ENCODE results near the gene OR2B6.

Gene OR2B6

GRCh38 chr6:27994616-27995015 lies 37.6 kb downstream of the OR2B6 start:
- no peak overlapping the region for H3K4me3 ChIP-seq (ENCODE audit: insufficient read length, low read depth)
- no peaks in the 10 kb centered on the region for H3K27me3 ChIP-seq (ENCODE audit: insufficient read depth, insufficient read length)
- no peak for DNase-seq (ENCODE audit: low read depth, low spot score)
- no peaks in the 10 kb centered on the region for H3K4me1 ChIP-seq (ENCODE audit: insufficient read depth, insufficient read length)
- no peak overlapping the region for H3K9ac ChIP-seq (ENCODE audit: insufficient read length, low read depth)
- no peaks in the 10 kb centered on the region for H3K36me3 ChIP-seq (ENCODE audit: insufficient read depth, insufficient read length, low read length)
- TF ChIP-seq YY1 (IDR thresholded peaks at IDR 0.05; ENCODE audit: insufficient read depth, insufficient read length) (no peak), ZNF274 (IDR thresholded peaks at IDR 0.05; ENCODE audit: low read depth, low read length) (no peak), SUZ12 (IDR thresholded peaks at IDR 0.05; ENCODE audit: extremely low read depth, insufficient read depth, insufficient read length) (no peak)
- no peaks in the 10 kb centered on the region for H3K9me3 ChIP-seq (ENCODE audit: insufficient read depth, low read length)

GRCh38 chr6:28000351-28001045 lies 43.5 kb downstream of the OR2B6 start:
- Histone ChIP-seq H3K36me3 (ENCODE audit: insufficient read depth, insufficient read length, low read length) (no peaks in the 10 kb centered on the region), H3K4me1 (ENCODE audit: insufficient read depth, insufficient read length) (peaks cover 3% of the 10 kb centered on the region), H3K9ac (ENCODE audit: insufficient read length, low read depth) (no peak overlapping the region), H3K4me3 (ENCODE audit: insufficient read length, low read depth) (no peak overlapping the region), H3K27me3 (ENCODE audit: insufficient read depth, insufficient read length) (no peaks in the 10 kb centered on the region), H3K9me3 (ENCODE audit: insufficient read depth, low read length) (no peaks in the 10 kb centered on the region)
- no peak for TF ChIP-seq ZNF274 (IDR thresholded peaks at IDR 0.05; ENCODE audit: low read depth, low read length)
- TF ChIP-seq YY1 (IDR thresholded peaks at IDR 0.05; ENCODE audit: insufficient read depth, insufficient read length): no peak
- no peak for TF ChIP-seq SUZ12 (IDR thresholded peaks at IDR 0.05; ENCODE audit: extremely low read depth, insufficient read depth, insufficient read length)
- no peak for DNase-seq (ENCODE audit: low read depth, low spot score)

DNA sequence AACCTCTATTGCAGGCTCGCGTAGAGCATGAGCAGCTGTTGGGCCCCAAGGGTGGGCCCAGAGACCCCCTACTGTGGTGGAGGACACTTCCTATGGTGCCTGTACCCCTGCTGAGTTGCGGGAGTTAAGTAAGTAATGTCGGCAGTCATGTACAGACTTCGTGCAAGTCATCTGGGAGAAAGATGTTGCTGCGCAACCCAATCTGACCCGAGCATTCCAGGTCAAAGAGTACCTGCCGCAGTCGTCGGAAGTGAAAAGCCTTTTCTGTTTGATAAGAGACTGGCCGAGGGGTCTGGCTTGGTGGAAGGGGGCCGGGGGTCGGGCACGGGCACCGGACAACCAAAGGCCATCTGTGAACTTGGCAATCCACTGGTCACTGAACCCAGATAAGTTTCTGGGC lies 44.3 kb downstream of the OR2B6 start:
- no peaks in the 10 kb centered on the region for H3K9me3 ChIP-seq (ENCODE audit: insufficient read depth, low read length)
- no peak for DNase-seq (ENCODE audit: low read depth, low spot score)
- TF ChIP-seq SUZ12 (IDR thresholded peaks at IDR 0.05; ENCODE audit: extremely low read depth, insufficient read depth, insufficient read length) (no peak), YY1 (IDR thresholded peaks at IDR 0.05; ENCODE audit: insufficient read depth, insufficient read length) (no peak), ZNF274 (IDR thresholded peaks at IDR 0.05; ENCODE audit: low read depth, low read length) (no peak)
- no peak overlapping the region for H3K4me3 ChIP-seq (ENCODE audit: insufficient read length, low read depth)
- peaks cover 3% of the 10 kb centered on the region for H3K4me1 ChIP-seq (ENCODE audit: insufficient read depth, insufficient read length)
- no peaks in the 10 kb centered on the region for H3K27me3 ChIP-seq (ENCODE audit: insufficient read depth, insufficient read length)
- no peak overlapping the region for H3K9ac ChIP-seq (ENCODE audit: insufficient read length, low read depth)
- H3K36me3 ChIP-seq (ENCODE audit: insufficient read depth, insufficient read length, low read length): no peaks in the 10 kb centered on the region

DNA sequence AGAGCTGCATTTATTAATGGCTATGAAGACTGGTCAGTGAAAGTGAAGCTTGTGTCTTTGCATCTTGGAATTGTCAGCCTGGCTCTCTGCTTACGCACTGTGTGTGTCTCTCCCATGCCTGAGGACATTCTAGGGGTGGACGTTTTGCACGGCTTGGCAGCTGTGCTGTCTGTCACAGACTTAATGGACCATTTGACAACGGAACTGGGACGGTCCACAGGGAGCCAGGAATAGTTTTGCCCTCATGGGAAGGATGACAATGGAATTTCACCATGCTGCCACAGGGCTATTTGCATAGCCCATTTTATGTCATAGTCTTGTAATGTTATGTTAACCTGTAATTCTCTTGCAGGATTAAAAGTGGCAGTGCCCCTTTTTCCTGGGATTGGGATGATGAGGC lies 44.7 kb downstream of the OR2B6 start:
- no peak for DNase-seq (ENCODE audit: low read depth, low spot score)
- H3K9ac ChIP-seq (ENCODE audit: insufficient read length, low read depth): no peak overlapping the region
- no peaks in the 10 kb centered on the region for H3K36me3 ChIP-seq (ENCODE audit: insufficient read depth, insufficient read length, low read length)
- peaks cover 3% of the 10 kb centered on the region for H3K4me1 ChIP-seq (ENCODE audit: insufficient read depth, insufficient read length)
- no peak overlapping the region for H3K4me3 ChIP-seq (ENCODE audit: insufficient read length, low read depth)
- H3K27me3 ChIP-seq (ENCODE audit: insufficient read depth, insufficient read length): no peaks in the 10 kb centered on the region
- no peaks in the 10 kb centered on the region for H3K9me3 ChIP-seq (ENCODE audit: insufficient read depth, low read length)
- TF ChIP-seq ZNF274 (IDR thresholded peaks at IDR 0.05; ENCODE audit: low read depth, low read length): no peak
- no peak for TF ChIP-seq SUZ12 (IDR thresholded peaks at IDR 0.05; ENCODE audit: extremely low read depth, insufficient read depth, insufficient read length)
- TF ChIP-seq YY1 (IDR thresholded peaks at IDR 0.05; ENCODE audit: insufficient read depth, insufficient read length): no peak

DNA sequence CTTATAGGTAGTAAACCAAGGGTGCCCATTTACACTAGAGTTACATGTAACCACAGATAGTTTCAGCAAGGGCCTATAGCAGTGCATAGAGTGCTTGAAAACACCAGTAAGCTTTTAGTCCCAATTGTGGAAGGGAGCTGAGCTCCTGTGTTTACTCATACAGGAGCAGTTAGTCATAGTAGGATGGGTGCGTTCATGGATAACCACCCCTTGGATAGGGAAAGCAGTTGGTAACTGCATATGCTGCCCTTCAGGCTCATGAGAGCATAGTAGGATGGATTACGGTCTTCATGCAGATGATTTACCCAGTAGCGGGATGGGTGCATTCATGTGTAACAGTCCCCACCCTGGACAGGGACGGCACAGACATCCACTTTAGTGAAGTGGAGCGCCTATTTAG lies 45.1 kb downstream of the OR2B6 start:
- Histone ChIP-seq H3K36me3 (ENCODE audit: insufficient read depth, insufficient read length, low read length) (no peaks in the 10 kb centered on the region), H3K9ac (ENCODE audit: insufficient read length, low read depth) (no peak overlapping the region), H3K27me3 (ENCODE audit: insufficient read depth, insufficient read length) (no peaks in the 10 kb centered on the region), H3K4me3 (ENCODE audit: insufficient read length, low read depth) (no peak overlapping the region), H3K4me1 (ENCODE audit: insufficient read depth, insufficient read length) (peaks cover 3% of the 10 kb centered on the region), H3K9me3 (ENCODE audit: insufficient read depth, low read length) (no peaks in the 10 kb centered on the region)
- DNase-seq (ENCODE audit: low read depth, low spot score): no peak
- TF ChIP-seq ZNF274 (IDR thresholded peaks at IDR 0.05; ENCODE audit: low read depth, low read length) (no peak), SUZ12 (IDR thresholded peaks at IDR 0.05; ENCODE audit: extremely low read depth, insufficient read depth, insufficient read length) (no peak), YY1 (IDR thresholded peaks at IDR 0.05; ENCODE audit: insufficient read depth, insufficient read length) (no peak)

- DNase-seq (ENCODE audit: low read depth, low spot score): no peak
- H3K4me1 ChIP-seq (ENCODE audit: insufficient read depth, insufficient read length): peaks cover 3% of the 10 kb centered on the region
- no peak overlapping the region for H3K9ac ChIP-seq (ENCODE audit: insufficient read length, low read depth)
- H3K27me3 ChIP-seq (ENCODE audit: insufficient read depth, insufficient read length): no peaks in the 10 kb centered on the region
- H3K9me3 ChIP-seq (ENCODE audit: insufficient read depth, low read length): no peaks in the 10 kb centered on the region
- no peaks in the 10 kb centered on the region for H3K36me3 ChIP-seq (ENCODE audit: insufficient read depth, insufficient read length, low read length)
- TF ChIP-seq SUZ12 (IDR thresholded peaks at IDR 0.05; ENCODE audit: extremely low read depth, insufficient read depth, insufficient read length) (no peak), YY1 (IDR thresholded peaks at IDR 0.05; ENCODE audit: insufficient read depth, insufficient read length) (no peak), ZNF274 (IDR thresholded peaks at IDR 0.05; ENCODE audit: low read depth, low read length) (no peak)
- no peak overlapping the region for H3K4me3 ChIP-seq (ENCODE audit: insufficient read length, low read depth)
Observed at GRCh38 chr6:28003059-28003458, 46.0 kb downstream of the OR2B6 start.

DNA sequence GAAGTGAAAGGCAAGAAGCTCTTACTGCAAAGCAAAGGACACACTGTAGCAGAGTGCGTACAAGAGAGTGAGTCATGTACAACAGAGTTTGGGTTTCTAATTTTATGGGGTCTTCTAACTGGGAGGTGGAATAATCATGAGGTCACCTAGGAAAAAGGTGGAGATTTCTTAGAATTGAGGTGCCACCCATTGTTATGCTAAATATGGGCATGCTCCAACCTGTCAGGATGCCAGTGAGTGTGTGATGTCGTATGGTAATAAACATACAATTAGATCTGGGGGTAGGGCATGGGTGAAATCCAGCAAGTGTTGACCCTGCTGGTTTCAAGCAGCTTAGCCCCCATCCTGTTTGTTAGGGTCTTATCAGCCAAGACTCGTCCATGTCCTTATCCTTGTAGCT lies 46.6 kb downstream of the OR2B6 start:
- Histone ChIP-seq H3K9me3 (ENCODE audit: insufficient read depth, low read length) (no peaks in the 10 kb centered on the region), H3K9ac (ENCODE audit: insufficient read length, low read depth) (no peak overlapping the region), H3K4me1 (ENCODE audit: insufficient read depth, insufficient read length) (peaks cover 3% of the 10 kb centered on the region), H3K4me3 (ENCODE audit: insufficient read length, low read depth) (no peak overlapping the region), H3K27me3 (ENCODE audit: insufficient read depth, insufficient read length) (no peaks in the 10 kb centered on the region), H3K36me3 (ENCODE audit: insufficient read depth, insufficient read length, low read length) (no peaks in the 10 kb centered on the region)
- TF ChIP-seq YY1 (IDR thresholded peaks at IDR 0.05; ENCODE audit: insufficient read depth, insufficient read length) (no peak), SUZ12 (IDR thresholded peaks at IDR 0.05; ENCODE audit: extremely low read depth, insufficient read depth, insufficient read length) (no peak), ZNF274 (IDR thresholded peaks at IDR 0.05; ENCODE audit: low read depth, low read length) (no peak)
- DNase-seq (ENCODE audit: low read depth, low spot score): no peak

All from NT2/D1 (cell line).